ENCODE measurements around the gene PLSCR3. TPM values are rescaled to one million over a fixed set of nuclear protein-coding genes. Genes with fewer than 3 reads are reported as not detected.

PLSCR3 gene
- total RNA-seq, 2 experiments from 2014 or later, result 66.3 to 70.3 TPM

GRCh38 chr17:7383742-7384488, 10.4 kb downstream of the PLSCR3 start:
- H3K27me3 ChIP-seq (ENCODE audit: control insufficient read depth in 1 of 2, insufficient read depth in 2 of 2, low read length in 2 of 2), result peaks cover 21 to 22% of the 10 kb centered on the region in 2 experiments
- H3K4me3 Mint-ChIP-seq, result peak overlapping the region; percentile 87
- peak overlapping the region; percentile 91 for H3K27ac Mint-ChIP-seq
- peak overlapping the region; percentile 74 to 77 for H3K27ac ChIP-seq (ENCODE audit: low read depth in 1 of 2, low read length in 2 of 2)
- H3K36me3 ChIP-seq (ENCODE audit: insufficient read depth, low read length), result peaks cover 17% of the 10 kb centered on the region
- H3K4me1 Mint-ChIP-seq (ENCODE audit: low read depth), result peaks cover 10% of the 10 kb centered on the region
- no peaks in the 10 kb centered on the region for H3K9me3 Mint-ChIP-seq
- POLR2A ChIA-PET, result interaction anchor here (0.5 to 3.9 kb wide), 28 partner anchors 10 to 773 kb away, joined by 3 to 37 read pairs (median 4); partner anchors contain the start of genes ACADVL, ACAP1, DLG4 and NEURL4
- peaks cover 28% of the 10 kb centered on the region for H3K4me1 ChIP-seq (ENCODE audit: insufficient read depth, low read length)
- CTCF ChIA-PET, result interaction anchor here (0.6 to 1.8 kb wide), 7 partner anchors 10 to 53 kb away, joined by 3 to 9 read pairs (median 6); partner anchors contain the start of genes PLSCR3 and TMEM256
- H3K36me3 Mint-ChIP-seq (ENCODE audit: low read depth), result peaks cover 30% of the 10 kb centered on the region
- ATAC-seq (ENCODE audit: poor library complexity), result peak; percentile 94
- intact Hi-C loops (cut with DNase I, micrococcal nuclease), result loop anchor here (1.0 to 10.0 kb wide), 2 partner anchors 10 to 51 kb away; partner anchors contain the start of genes FGF11 (in 1 of the 2), PLSCR3 (in 1 of the 2) and TMEM102 (in 1 of the 2)
- DNase-seq, result peak; percentile 63 to 93 (median 77)
- H3K4me3 ChIP-seq (ENCODE audit: low read length), result peak overlapping the region; percentile 64
- peaks cover 0 to 3% of the 10 kb centered on the region in 2 experiments for H3K9me3 ChIP-seq (ENCODE audit: control insufficient read depth in 1 of 2, insufficient read depth in 1 of 2, low read length in 2 of 2)
- H3K27me3 Mint-ChIP-seq, result peaks cover 41% of the 10 kb centered on the region
- TF ChIP-seq CTCF (IDR thresholded peaks at IDR 0.05), result no peak

- Histone ChIP-seq H3K4me3 (ENCODE audit: low read length) (peak overlapping the region; percentile 64), H3K27me3 (ENCODE audit: control insufficient read depth in 1 of 2, insufficient read depth in 2 of 2, low read length in 2 of 2) (peaks cover 21 to 22% of the 10 kb centered on the region in 2 experiments), H3K27ac (ENCODE audit: low read depth in 1 of 2, low read length in 2 of 2) (peak overlapping the region; percentile 15 to 74), H3K4me1 (ENCODE audit: insufficient read depth, low read length) (peaks cover 28% of the 10 kb centered on the region), H3K36me3 (ENCODE audit: insufficient read depth, low read length) (peaks cover 11% of the 10 kb centered on the region), H3K9me3 (ENCODE audit: control insufficient read depth in 1 of 2, insufficient read depth in 1 of 2, low read length in 2 of 2) (peaks cover 0 to 4% of the 10 kb centered on the region in 2 experiments)
- Mint-ChIP-seq H3K9me3 (no peaks in the 10 kb centered on the region), H3K36me3 (ENCODE audit: low read depth) (peaks cover 27% of the 10 kb centered on the region), H3K27me3 (peaks cover 41% of the 10 kb centered on the region), H3K27ac (peak overlapping the region; percentile 91), H3K4me3 (peak overlapping the region; percentile 42), H3K4me1 (ENCODE audit: low read depth) (peaks cover 10% of the 10 kb centered on the region)
- ChIA-PET CTCF (interaction anchor here (1.3 to 1.8 kb wide), 3 partner anchors 11 to 54 kb away, joined by 4 to 8 read pairs (median 8); partner anchors contain the start of gene PLSCR3), POLR2A (interaction anchor here (0.6 to 3.9 kb wide), 19 partner anchors 10 to 773 kb away, joined by 3 to 37 read pairs (median 7); partner anchors contain the start of genes ACADVL, ACAP1, DLG4 and NEURL4)
- intact Hi-C loops (cut with DNase I, micrococcal nuclease), result loop anchor here in 1 of 2 experiments (10.0 kb wide), 1 partner anchor 51 kb away; the partner anchor contains the start of genes FGF11 and TMEM102
- TF ChIP-seq CTCF (IDR thresholded peaks at IDR 0.05), result no peak
- no peak for DNase-seq
- no peak for ATAC-seq (ENCODE audit: poor library complexity)
Measured at GRCh38 chr17:7383371-7383741, 11.0 kb downstream of the PLSCR3 start.

GRCh38 chr17:7382901-7383300, 11.4 kb downstream of the PLSCR3 start:
- H3K27me3 ChIP-seq (ENCODE audit: control insufficient read depth in 1 of 2, insufficient read depth in 2 of 2, low read length in 2 of 2), result peaks cover 21 to 22% of the 10 kb centered on the region in 2 experiments
- POLR2A ChIA-PET, result interaction anchor here (1.1 to 3.9 kb wide), 11 partner anchors 11 to 163 kb away, joined by 3 to 37 read pairs (median 11); partner anchors contain the start of genes ACADVL, ACAP1, DLG4 and NEURL4
- CTCF ChIA-PET, result interaction anchor here (1.8 kb wide), 1 partner anchor 11 kb away, joined by 8 read pairs; the partner anchor contains the start of gene PLSCR3

More at GRCh38 chr17:7382901-7383300, 11.4 kb downstream of the PLSCR3 start:
- Histone ChIP-seq H3K9me3 (ENCODE audit: control insufficient read depth in 1 of 2, insufficient read depth in 1 of 2, low read length in 2 of 2) (peaks cover 0 to 4% of the 10 kb centered on the region in 2 experiments), H3K4me1 (ENCODE audit: insufficient read depth, low read length) (peaks cover 28% of the 10 kb centered on the region), H3K36me3 (ENCODE audit: insufficient read depth, low read length) (peaks cover 7% of the 10 kb centered on the region), H3K4me3 (ENCODE audit: low read length) (no peak overlapping the region), H3K27ac (ENCODE audit: low read depth in 1 of 2, low read length in 2 of 2) (no peak overlapping the region)
- H3K27ac Mint-ChIP-seq, result peak overlapping the region; percentile 91
- DNase-seq, result no peak
- no peak for ATAC-seq (ENCODE audit: poor library complexity)
- peak overlapping the region; percentile 4 for H3K4me3 Mint-ChIP-seq
- no peaks in the 10 kb centered on the region for H3K9me3 Mint-ChIP-seq
- intact Hi-C loops (cut with DNase I, micrococcal nuclease), result loop anchor here in 1 of 2 experiments (10.0 kb wide), 1 partner anchor 52 kb away; the partner anchor contains the start of genes FGF11 and TMEM102
- peaks cover 41% of the 10 kb centered on the region for H3K27me3 Mint-ChIP-seq
- H3K36me3 Mint-ChIP-seq (ENCODE audit: low read depth), result peaks cover 22% of the 10 kb centered on the region
- no peak for TF ChIP-seq CTCF (IDR thresholded peaks at IDR 0.05)
- H3K4me1 Mint-ChIP-seq (ENCODE audit: low read depth), result peaks cover 10% of the 10 kb centered on the region

Data from CD4-positive, alpha-beta T cell (primary cell).